ENCODE measurements around the gene FGF11.

The FGF11 gene

GRCh38 chr17:7426896-7427489 is 12.3 kb upstream of the FGF11 start:
- Histone ChIP-seq H3K27ac (ENCODE audit: extremely low read depth, low read depth, low read length) (no peak overlapping the region), H3K9me3 (ENCODE audit: control insufficient read depth, insufficient read depth, low read depth, low read length) (no peaks in the 10 kb centered on the region), H3K4me1 (ENCODE audit: control insufficient read depth, insufficient read depth, low read length) (no peaks in the 10 kb centered on the region), H3K36me3 (ENCODE audit: control insufficient read depth in 2 of 2, insufficient read depth in 1 of 2, low read length in 2 of 2) (no peaks in the 10 kb centered on the region), H3K4me3 (ENCODE audit: low read depth, low read length) (no peak overlapping the region)
- no peak for TF ChIP-seq SCRT1 (tag by site-specific recombination; IDR thresholded peaks at IDR 0.05; ENCODE audit: borderline replicate concordance)
- POLR2A ChIA-PET = no interaction called here
- CTCF ChIA-PET = no interaction called here

- Histone ChIP-seq H3K4me1 (ENCODE audit: control insufficient read depth, insufficient read depth, low read length) (no peaks in the 10 kb centered on the region), H3K36me3 (ENCODE audit: control insufficient read depth in 2 of 2, insufficient read depth in 1 of 2, low read length in 2 of 2) (no peaks in the 10 kb centered on the region), H3K27ac (ENCODE audit: extremely low read depth, low read depth, low read length) (no peak overlapping the region), H3K9me3 (ENCODE audit: control insufficient read depth, insufficient read depth, low read depth, low read length) (no peaks in the 10 kb centered on the region), H3K4me3 (ENCODE audit: low read depth, low read length) (no peak overlapping the region)
- ChIA-PET POLR2A (no interaction called here), CTCF (no interaction called here)
- no peak for TF ChIP-seq ZNF19 (tag by site-specific recombination; IDR thresholded peaks at IDR 0.05; ENCODE audit: low read depth)
- no peak for TF ChIP-seq ZFHX2 (tag by site-specific recombination; conservative IDR thresholded peaks at IDR 0.05)
Measured at GRCh38 chr17:7427549-7427948, 11.8 kb upstream of the FGF11 start.

- POLR2A ChIA-PET = interaction anchor here (0.6 to 1.0 kb wide), 2 partner anchors 25 to 69 kb away, joined by 4 to 5 read pairs; partner anchors contain the start of gene TMEM256
- no peak for TF ChIP-seq ZNF350 (tag by site-specific recombination; IDR thresholded peaks at IDR 0.05)
- no peak for TF ChIP-seq ZNF704 (tag by site-specific recombination; IDR thresholded peaks at IDR 0.05)
- TF ChIP-seq ZNF560 (tag by site-specific recombination; IDR thresholded peaks at IDR 0.05; ENCODE audit: borderline replicate concordance) = no peak
- TF ChIP-seq KLF8 (tag by site-specific recombination; IDR thresholded peaks at IDR 0.05) = no peak
- no peak for TF ChIP-seq CTCF (tag by site-specific recombination; IDR thresholded peaks at IDR 0.05)
- no peak for TF ChIP-seq ZNF837 (tag by site-specific recombination; IDR thresholded peaks at IDR 0.05)
- TF ChIP-seq ZNF549 (tag by site-specific recombination; IDR thresholded peaks at IDR 0.05) = no peak
- TF ChIP-seq ZNF645 (tag by site-specific recombination; IDR thresholded peaks at IDR 0.05) = no peak
- no peak for TF ChIP-seq ZNF830 (tag by site-specific recombination; IDR thresholded peaks at IDR 0.05; ENCODE audit: low read depth)
- TF ChIP-seq ZBTB21 (tag by site-specific recombination; IDR thresholded peaks at IDR 0.05) = no peak
- TF ChIP-seq ZNF639 (tag by site-specific recombination; IDR thresholded peaks at IDR 0.05) = no peak
- H3K27ac ChIP-seq (ENCODE audit: extremely low read depth, low read depth, low read length) = no peak within 1 kb of the TSS
- no peaks in the 10 kb centered on the region for H3K36me3 ChIP-seq (ENCODE audit: control insufficient read depth in 2 of 2, insufficient read depth in 1 of 2, low read length in 2 of 2)
- H3K9me3 ChIP-seq (ENCODE audit: control insufficient read depth, insufficient read depth, low read depth, low read length) = no peaks in the 10 kb centered on the region
- H3K4me1 ChIP-seq (ENCODE audit: control insufficient read depth, insufficient read depth, low read length) = no peaks in the 10 kb centered on the region
- CTCF ChIA-PET = interaction anchor here (1.1 kb wide), 1 partner anchor 73 kb away, joined by 3 read pairs; the partner anchor contains the start of gene TMEM95
- no peak within 1 kb of the TSS for H3K4me3 ChIP-seq (ENCODE audit: low read depth, low read length)
Measured at GRCh38 chr17:7428557-7428956, 10.8 kb upstream of the FGF11 start, which contains the start of gene SPEM3. Gene SPEM3, plus strand, starts transcription at chr17:7428857. Its CDS starts 46 bp downstream, at chr17:7428903.
